Measurements from ENCODE around the gene PPP1R15B.
"Not testable (repeated sequence)": the region's sequence is repeated elsewhere in the genome, so short reads cannot be mapped to it uniquely, and the experiment has no call there.

PPP1R15B gene

GRCh38 chr1:204443871-204444581 lies 32.4 kb upstream of the PPP1R15B start:
- no peak for DNase-seq (ENCODE audit: low spot score)

GRCh38 chr1:204443260-204443619 lies 31.6 kb upstream of the PPP1R15B start:
- DNase-seq (ENCODE audit: low spot score) = no peak

GRCh38 chr1:204442376-204443259 lies 31.0 kb upstream of the PPP1R15B start:
- no peak for DNase-seq (ENCODE audit: low spot score)

- no peak for DNase-seq (ENCODE audit: low spot score)
These were observed 29.9 kb upstream of the PPP1R15B start for GRCh38 chr1:204441558-204441957.

- DNase-seq (ENCODE audit: low spot score) = no peak
These were observed 28.2 kb upstream of the PPP1R15B start for GRCh38 chr1:204439621-204440375.

GRCh38 chr1:204438628-204439027 lies 27.0 kb upstream of the PPP1R15B start:
- peak; percentile 96 for DNase-seq (ENCODE audit: low spot score)

GRCh38 chr1:204437796-204438570 lies 26.4 kb upstream of the PPP1R15B start:
- no peak for DNase-seq (ENCODE audit: low spot score)

GRCh38 chr1:204435872-204436271 lies 24.3 kb upstream of the PPP1R15B start:
- DNase-seq (ENCODE audit: low spot score) = peak; percentile 30

- DNase-seq (ENCODE audit: low spot score) = peak; percentile 35
These were observed 23.8 kb upstream of the PPP1R15B start for GRCh38 chr1:204435381-204435831.

- DNase-seq (ENCODE audit: low spot score) = no peak
These were observed 22.6 kb upstream of the PPP1R15B start for GRCh38 chr1:204434116-204434755.

- no peak for DNase-seq (ENCODE audit: low spot score)
These were observed 21.1 kb upstream of the PPP1R15B start for GRCh38 chr1:204432708-204433107.

GRCh38 chr1:204431310-204432184 lies 19.9 kb upstream of the PPP1R15B start:
- DNase-seq (ENCODE audit: low spot score) = peak; percentile 80

- DNase-seq (ENCODE audit: low spot score) = no peak
These were observed 18.1 kb upstream of the PPP1R15B start for GRCh38 chr1:204429746-204430145.

GRCh38 chr1:204426971-204427701 lies 15.5 kb upstream of the PPP1R15B start:
- no peak for DNase-seq (ENCODE audit: low spot score)

- no peak for DNase-seq (ENCODE audit: low spot score)
These were observed 14.9 kb upstream of the PPP1R15B start for GRCh38 chr1:204426474-204426873.

- DNase-seq (ENCODE audit: low spot score) = peak; percentile 62
These were observed 14.4 kb upstream of the PPP1R15B start for GRCh38 chr1:204426035-204426436.

- no peak for DNase-seq (ENCODE audit: low spot score)
These were observed 13.0 kb upstream of the PPP1R15B start for GRCh38 chr1:204424621-204425020.

GRCh38 chr1:204422061-204422705 lies 10.6 kb upstream of the PPP1R15B start:
- not testable (repeated sequence) for DNase-seq (ENCODE audit: low spot score)

- DNase-seq (ENCODE audit: low spot score) = no peak
These were observed 9.8 kb upstream of the PPP1R15B start for GRCh38 chr1:204421441-204421840.

Data from AG20443 (cell line).